Neural progenitor cell (in vitro differentiated cells): ENCODE measurements around the gene ITPR2. TPM values are rescaled to one million over a fixed set of nuclear protein-coding genes. Genes with fewer than 3 reads are reported as not detected.
A peak's percentile ranks its signal among the peaks of the same experiment; 100 is the strongest.
"Not testable (repeated sequence)": the region's sequence is repeated elsewhere in the genome, so short reads cannot be mapped to it uniquely, and the experiment has no call there.

ENCODE experiments used
- DNase-seq: peaks from one replicate; pipeline ENCODE4 v3.0.0-alpha.2; 2016; ENCODE audit warnings: low spot score
- H2AFZ ChIP-seq: fragments of 200-600 bp; sonication (generic); replicated peaks from 2 replicates; pipeline ENCODE4 v1.6.1; 2016; ENCODE audit warnings: antibody characterized with exemption
- H3F3A ChIP-seq: fragments of 200-600 bp; sonication (generic); 2 replicates; pipeline ENCODE4 v1.6.1; 2016; ENCODE audit warnings: antibody characterized with exemption, low read depth
- H3K27ac ChIP-seq: fragments of 200-600 bp; sonication (generic); 2 replicates; pipeline ENCODE4 v1.5.1; 2016; ENCODE audit warnings: mild to moderate bottlenecking
- H3K27me3 ChIP-seq: fragments of 200-600 bp; sonication (generic); 2 replicates; pipeline ENCODE4 v1.6.1; 2016; ENCODE audit warnings: mild to moderate bottlenecking, moderate library complexity
- H3K36me3 ChIP-seq: fragments of 200-600 bp; sonication (generic); 2 replicates; pipeline ENCODE4 v1.5.1; 2016
- H3K4me1 ChIP-seq: fragments of 200-600 bp; sonication (generic); 2 replicates; pipeline ENCODE4 v1.6.1; 2016; ENCODE audit warnings: mixed run types
- H3K4me2 ChIP-seq: fragments of 200-600 bp; sonication (generic); 2 replicates; pipeline ENCODE4 v1.6.1; 2016
- H3K4me3 ChIP-seq: fragments of 200-600 bp; sonication (generic); 2 replicates; pipeline ENCODE4 v1.5.1; 2016
- H3K79me2 ChIP-seq: fragments of 200-600 bp; sonication (generic); 2 replicates; pipeline ENCODE4 v1.6.1; 2016; ENCODE audit warnings: low read depth
- H3K9ac ChIP-seq: fragments of 200-600 bp; sonication (generic); 2 replicates; pipeline ENCODE4 v1.6.1; 2016
- H3K9me3 ChIP-seq: fragments of 200-600 bp; sonication (generic); 2 replicates; pipeline ENCODE4 v1.5.1; 2016; ENCODE audit warnings: low read depth
- H4K20me1 ChIP-seq: fragments of 200-600 bp; sonication (generic); 2 replicates; pipeline ENCODE4 v1.6.1; 2016; ENCODE audit warnings: low read depth
- H3K27ac Mint-ChIP-seq: 3 replicates; pipeline ENCODE4 v1.8.0; 2021; ENCODE audit warnings: mixed read lengths
- H3K27me3 Mint-ChIP-seq: 2 replicates; pipeline ENCODE4 v1.8.0; 2022; ENCODE audit warnings: low read depth, mild to moderate bottlenecking, inconsistent platforms, moderate library complexity, mixed read lengths; ENCODE audit not compliant: insufficient read depth
- H3K36me3 Mint-ChIP-seq: 3 replicates; pipeline ENCODE4 v1.8.0; 2021; ENCODE audit warnings: mixed read lengths
- H3K4me1 Mint-ChIP-seq: 3 replicates; pipeline ENCODE4 v1.8.0; 2021; ENCODE audit warnings: mixed read lengths
- H3K4me3 Mint-ChIP-seq: 3 replicates; pipeline ENCODE4 v1.8.0; 2021; ENCODE audit warnings: mild to moderate bottlenecking, moderate library complexity, mixed read lengths
- H3K9me3 Mint-ChIP-seq: 3 replicates; pipeline ENCODE4 v1.8.0; 2020; ENCODE audit warnings: mixed read lengths
- CTCF ChIP-seq: fragments of 200-600 bp; sonication (generic); IDR thresholded peaks from 2 replicates; pipeline ENCODE4 v1.5.1; 2017; ENCODE audit warnings: antibody characterized with exemption, mild to moderate bottlenecking
- EZH2 ChIP-seq: fragments of 200-600 bp; sonication (generic); IDR thresholded peaks from 2 replicates; pipeline ENCODE4 v1.6.1; 2017; ENCODE audit warnings: antibody characterized with exemption, mild to moderate bottlenecking, moderate library complexity
- EZH2phosphoT487 ChIP-seq: fragments of 200-600 bp; sonication (generic); IDR thresholded peaks from 2 replicates; pipeline ENCODE4 v1.6.1; 2017; ENCODE audit warnings: antibody characterized with exemption
- total RNA-seq: library from RNA; depleted of rRNA; stranded (reverse); fragments of >200 nt; gene quantifications from 2 replicates; pipeline ENCODE4 v1.2.3, GENCODE V29; 2015; ENCODE audit warnings: low replicate concordance

ITPR2 gene
- total RNA-seq, 1 donor from 2014 or later: 11.4 TPM

DNA sequence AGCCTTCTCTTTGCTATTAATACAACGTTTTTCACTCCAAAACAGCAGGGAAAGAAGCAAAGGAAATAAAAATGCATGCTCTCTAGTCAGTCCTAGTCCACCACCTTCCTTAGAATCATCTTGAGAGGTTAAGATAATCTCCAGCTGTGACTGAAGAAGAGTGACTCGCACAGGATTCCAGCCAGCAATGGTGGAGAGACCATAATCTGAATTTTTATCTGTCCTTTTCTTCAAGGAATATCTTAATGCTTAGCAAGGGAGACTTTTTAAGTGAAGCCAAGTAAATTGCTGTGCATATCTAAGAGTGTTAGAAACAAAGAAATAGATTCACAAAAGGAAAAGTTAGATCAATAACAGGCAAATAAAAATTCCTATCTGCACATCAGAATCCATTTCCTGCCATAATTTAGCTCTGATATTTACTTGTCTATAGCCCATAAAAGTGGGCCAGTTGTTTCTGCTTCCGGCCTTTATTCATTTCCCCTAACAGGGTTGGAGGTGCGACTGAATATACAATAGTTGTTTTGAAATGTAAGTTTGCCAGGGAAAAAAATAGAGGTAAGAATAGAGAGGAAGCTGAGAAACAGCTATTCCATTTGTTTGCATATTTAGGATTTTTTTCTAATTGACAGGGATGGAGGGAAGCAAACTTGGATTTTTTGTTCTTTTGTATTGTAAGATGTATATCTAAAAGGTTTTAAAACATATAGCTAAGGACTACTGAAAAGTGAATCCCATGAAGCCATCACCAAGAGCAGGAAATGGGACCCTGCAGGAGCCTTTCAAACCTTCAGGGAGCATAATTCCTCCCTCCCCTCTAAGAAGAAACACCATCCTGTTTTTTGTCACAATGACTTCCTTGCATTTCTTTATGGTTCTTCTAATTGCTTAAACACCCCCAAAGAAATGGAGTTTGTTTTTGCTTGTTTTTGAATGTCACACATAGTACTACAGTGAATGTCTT lies 154.0 kb downstream of the ITPR2 start:
- Mint-ChIP-seq H3K9me3 (peaks cover 6% of the 10 kb centered on the region), H3K36me3 (no peaks in the 10 kb centered on the region), H3K27ac (no peak overlapping the region), H3K4me3 (no peak overlapping the region), H3K4me1 (peaks cover 18% of the 10 kb centered on the region), H3K27me3 (no peaks in the 10 kb centered on the region)
- Histone ChIP-seq H3F3A (no peaks in the 10 kb centered on the region), H3K9ac (no peak overlapping the region), H3K9me3 (no peaks in the 10 kb centered on the region), H3K79me2 (no peaks in the 10 kb centered on the region), H3K4me2 (peak overlapping the region; percentile 1), H3K4me1 (peaks cover 12% of the 10 kb centered on the region), H2AFZ (peak overlapping the region; percentile 4), H3K27me3 (no peaks in the 10 kb centered on the region), H3K4me3 (no peak overlapping the region), H3K27ac (no peak overlapping the region), H3K36me3 (no peaks in the 10 kb centered on the region), H4K20me1 (no peaks in the 10 kb centered on the region)
- TF ChIP-seq EZH2 (no peak), CTCF (no peak), EZH2phosphoT487 (no peak)
- DNase-seq: peak; percentile 8

- H3K9ac ChIP-seq, H3K4me1 ChIP-seq, H3K4me1 Mint-ChIP-seq, H3K36me3 ChIP-seq, H2AFZ ChIP-seq, H3K4me3 Mint-ChIP-seq, H3K79me2 ChIP-seq, H3K27ac Mint-ChIP-seq, H3K9me3 Mint-ChIP-seq, H3K27me3 ChIP-seq, H3K9me3 ChIP-seq, H3K36me3 Mint-ChIP-seq, DNase-seq, H3K27ac ChIP-seq, H4K20me1 ChIP-seq, H3F3A ChIP-seq, H3K27me3 Mint-ChIP-seq, H3K4me3 ChIP-seq, H3K4me2 ChIP-seq: not testable (repeated sequence)
Observed at GRCh38 chr12:26671487-26671886, 161.5 kb downstream of the ITPR2 start.

DNA sequence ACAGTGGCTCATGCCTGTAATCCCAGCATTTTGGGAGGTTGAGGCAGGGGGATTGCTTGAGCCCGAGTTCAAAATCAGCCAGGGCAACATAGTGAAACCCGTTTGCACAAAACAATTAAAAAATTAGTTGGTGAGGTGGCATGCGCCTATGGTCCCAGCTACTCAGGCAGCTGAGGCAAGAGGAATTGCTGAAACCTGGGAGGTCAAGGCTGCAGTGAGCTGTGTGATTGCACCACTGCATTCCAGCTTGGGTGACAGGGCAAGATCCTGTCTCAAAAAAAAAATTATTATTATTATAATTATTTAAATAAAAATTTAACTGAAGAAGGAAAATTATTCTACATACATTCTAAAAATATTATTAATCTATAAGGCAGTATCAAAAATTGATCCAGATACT lies 164.1 kb downstream of the ITPR2 start:
- Histone ChIP-seq H3K79me2 (no peaks in the 10 kb centered on the region), H2AFZ (no peak overlapping the region), H3K9me3 (no peaks in the 10 kb centered on the region), H3K27me3 (no peaks in the 10 kb centered on the region), H3K4me2 (no peak overlapping the region), H3K4me3 (no peak overlapping the region), H3K9ac (no peak overlapping the region), H3K4me1 (no peaks in the 10 kb centered on the region), H3K27ac (no peak overlapping the region), H4K20me1 (no peaks in the 10 kb centered on the region), H3K36me3 (no peaks in the 10 kb centered on the region), H3F3A (no peaks in the 10 kb centered on the region)
- no peak overlapping the region for H3K4me3 Mint-ChIP-seq
- no peaks in the 10 kb centered on the region for H3K36me3 Mint-ChIP-seq
- TF ChIP-seq EZH2: no peak
- no peak for TF ChIP-seq EZH2phosphoT487
- TF ChIP-seq CTCF: no peak
- H3K27ac Mint-ChIP-seq: no peak overlapping the region
- no peak for DNase-seq
- H3K4me1 Mint-ChIP-seq: peaks cover 2% of the 10 kb centered on the region
- no peaks in the 10 kb centered on the region for H3K27me3 Mint-ChIP-seq
- H3K9me3 Mint-ChIP-seq: no peaks in the 10 kb centered on the region

DNA sequence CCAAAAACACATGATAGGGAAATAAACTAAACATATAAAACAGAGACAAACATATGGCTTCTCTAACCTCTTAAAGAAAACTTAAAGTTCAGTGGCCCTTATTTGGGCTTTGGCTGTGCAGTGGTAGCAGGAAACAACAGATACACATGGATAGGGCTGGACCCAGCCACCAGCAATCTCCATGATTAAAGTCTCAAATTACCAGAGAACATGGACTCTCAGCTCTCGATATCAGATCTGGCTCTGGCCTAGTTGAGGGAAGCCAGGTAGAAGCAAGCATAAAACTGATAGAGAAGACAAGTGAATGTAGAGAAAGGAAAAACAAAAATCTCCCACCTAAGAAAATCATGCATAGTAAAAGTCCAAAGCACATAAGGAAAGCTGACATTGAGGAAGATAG lies 164.8 kb downstream of the ITPR2 start:
- H3K4me3 Mint-ChIP-seq: no peak overlapping the region
- Histone ChIP-seq H3K27ac (no peak overlapping the region), H2AFZ (no peak overlapping the region), H3K9me3 (no peaks in the 10 kb centered on the region), H3F3A (no peaks in the 10 kb centered on the region), H3K4me1 (no peaks in the 10 kb centered on the region), H3K4me2 (no peak overlapping the region), H3K9ac (no peak overlapping the region), H3K4me3 (no peak overlapping the region), H4K20me1 (no peaks in the 10 kb centered on the region), H3K27me3 (no peaks in the 10 kb centered on the region), H3K79me2 (no peaks in the 10 kb centered on the region), H3K36me3 (no peaks in the 10 kb centered on the region)
- TF ChIP-seq EZH2phosphoT487 (no peak), CTCF (no peak), EZH2 (no peak)
- H3K27me3 Mint-ChIP-seq: no peaks in the 10 kb centered on the region
- H3K36me3 Mint-ChIP-seq: no peaks in the 10 kb centered on the region
- no peak overlapping the region for H3K27ac Mint-ChIP-seq
- DNase-seq: no peak
- no peaks in the 10 kb centered on the region for H3K9me3 Mint-ChIP-seq
- peaks cover 2% of the 10 kb centered on the region for H3K4me1 Mint-ChIP-seq
